Mesangial cell (primary cell): ENCODE data around the gene RBMS2. TPM values are rescaled to one million over a fixed set of nuclear protein-coding genes. Genes with fewer than 3 reads are reported as not detected.

Source experiments
- total RNA-seq: library from RNA; depleted of rRNA; stranded (reverse); fragments of >200 nt; gene quantifications from 2 replicates; pipeline ENCODE4 v1.2.3, GENCODE V29; 2015

RBMS2 gene, protein sequence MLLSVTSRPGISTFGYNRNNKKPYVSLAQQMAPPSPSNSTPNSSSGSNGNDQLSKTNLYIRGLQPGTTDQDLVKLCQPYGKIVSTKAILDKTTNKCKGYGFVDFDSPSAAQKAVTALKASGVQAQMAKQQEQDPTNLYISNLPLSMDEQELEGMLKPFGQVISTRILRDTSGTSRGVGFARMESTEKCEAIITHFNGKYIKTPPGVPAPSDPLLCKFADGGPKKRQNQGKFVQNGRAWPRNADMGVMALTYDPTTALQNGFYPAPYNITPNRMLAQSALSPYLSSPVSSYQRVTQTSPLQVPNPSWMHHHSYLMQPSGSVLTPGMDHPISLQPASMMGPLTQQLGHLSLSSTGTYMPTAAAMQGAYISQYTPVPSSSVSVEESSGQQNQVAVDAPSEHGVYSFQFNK
- total RNA-seq: 29.7 and 39.7 TPM in 2 replicates

DNA sequence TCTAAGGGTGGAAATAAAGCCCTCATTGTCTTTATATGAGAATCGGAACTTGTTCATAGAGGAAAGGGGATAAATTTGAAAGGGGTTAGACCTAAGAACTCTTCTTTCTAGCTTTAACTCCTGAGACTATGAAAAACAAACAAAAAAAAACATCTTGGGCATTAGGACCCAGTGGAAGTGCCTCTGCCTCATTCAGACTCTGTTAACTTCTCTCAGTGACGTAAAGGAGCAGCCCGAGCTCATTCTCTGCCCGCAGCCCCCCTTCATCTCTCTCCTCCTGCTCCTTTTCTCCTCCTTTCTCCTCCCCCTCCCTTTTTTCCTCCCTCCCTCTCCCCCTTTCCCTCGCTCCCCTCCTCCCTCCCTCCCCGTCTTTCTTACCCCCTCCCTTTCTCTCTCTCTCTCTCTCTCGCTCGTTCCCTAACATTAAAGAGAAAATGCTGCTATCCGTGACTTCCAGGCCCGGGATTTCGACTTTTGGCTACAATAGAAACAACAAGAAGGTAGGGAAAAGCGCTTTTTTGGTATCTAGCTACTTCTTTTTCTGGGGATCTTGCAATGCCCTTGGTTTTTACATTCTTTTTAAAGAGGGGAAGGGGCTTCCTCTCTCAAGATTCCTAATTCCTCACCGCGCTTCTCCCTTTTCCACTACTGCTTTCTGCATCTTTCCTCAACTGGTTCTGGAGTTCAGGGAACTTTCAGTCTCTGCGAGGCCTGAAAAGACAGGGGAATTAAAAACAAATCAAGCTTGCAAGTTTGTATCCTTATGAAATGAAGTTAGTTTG lies at the start of gene RBMS2:
Gene RBMS2 (plus strand): TSS at position 231 of the 782 bp plus-strand sequence. CDS start 204 bp downstream, at position 435.

DNA sequence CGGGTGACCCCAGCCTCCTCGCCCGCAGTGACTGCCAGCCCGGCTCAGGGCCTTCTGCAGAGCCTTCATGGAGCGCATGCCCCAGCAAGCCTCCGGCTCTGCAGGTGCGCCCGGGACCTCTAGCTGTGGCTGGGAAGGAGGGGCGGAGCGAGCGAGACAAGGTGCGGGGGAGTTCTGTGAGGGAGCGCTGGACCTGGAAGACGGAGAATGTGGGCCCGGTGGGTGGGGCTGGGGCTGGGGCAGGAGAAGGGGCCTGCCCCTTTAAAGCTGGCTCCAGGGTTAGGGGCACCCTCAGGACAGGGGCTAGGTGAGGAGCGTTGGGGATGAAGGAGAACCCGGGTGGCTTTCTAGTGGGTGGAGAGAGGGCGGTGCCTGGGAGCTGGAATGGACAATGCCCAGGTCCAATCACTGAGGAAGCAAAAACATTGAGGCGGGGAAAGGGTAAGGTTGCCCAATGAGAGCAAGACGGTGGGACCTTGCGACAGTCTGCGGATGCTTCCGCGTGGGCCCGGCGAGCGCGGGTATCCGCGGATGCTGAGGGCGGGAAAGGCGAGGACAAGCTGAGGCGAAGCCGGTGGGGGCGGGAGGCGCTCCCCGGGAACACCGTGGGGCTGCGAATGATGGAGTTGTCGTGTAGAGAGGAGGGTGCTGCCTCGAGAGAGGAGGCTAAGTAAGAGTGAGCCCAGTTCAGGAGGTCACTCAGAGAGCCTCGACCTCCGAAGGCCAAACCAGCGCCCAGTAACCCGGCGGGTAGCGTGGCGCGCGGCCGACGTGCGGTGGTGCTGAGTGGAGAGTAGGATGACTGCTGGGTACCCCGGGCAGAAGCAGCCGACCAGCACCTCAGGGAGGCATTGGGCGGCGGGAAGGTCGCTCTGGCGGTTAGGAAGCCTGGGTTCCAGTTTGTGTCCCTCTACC lies 33.3 kb upstream of the RBMS2 start, which contains the start of gene GLS2:
Gene GLS2 (minus strand): TSS at position 121 of the 915 bp plus-strand sequence. CDS start 43 bp downstream, at position 78.

DNA sequence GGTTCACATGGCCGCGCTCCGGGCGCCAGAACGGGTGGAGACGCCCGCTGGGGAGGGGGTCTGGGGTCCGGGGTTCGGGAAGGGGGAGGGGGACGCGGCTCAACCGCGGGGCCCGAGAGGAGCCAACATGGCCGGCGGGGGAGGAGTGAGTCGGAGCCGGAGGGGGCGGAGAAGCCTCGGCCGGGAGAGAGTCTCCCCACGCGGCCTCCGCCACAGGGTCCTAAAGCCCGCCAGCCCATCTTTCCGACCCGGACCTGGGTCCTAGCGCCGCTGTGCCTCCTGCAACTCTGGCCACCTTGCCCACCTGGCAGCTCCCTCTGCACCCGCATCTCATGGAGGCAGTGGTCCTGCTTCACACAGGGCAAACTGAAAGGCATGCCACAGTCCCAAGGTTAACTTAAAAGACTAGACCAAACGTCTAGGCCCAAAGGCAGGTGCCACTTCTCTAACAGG lies 108.6 kb downstream of the RBMS2 start, which contains the start of gene BAZ2A:
Gene BAZ2A (minus strand): TSS at position 147 of the 453 bp plus-strand sequence. CDS start 12,796 bp downstream, outside the sequence.

Other genes starting within 250 kb of the RBMS2 start
- gene CS, start 221.5 kb upstream of the RBMS2 start, total RNA-seq: 130 and 148 TPM in 2 replicates
- 75.3 and 76.6 TPM in 2 replicates for gene CNPY2, start 205.8 kb upstream of the RBMS2 start, total RNA-seq
- 15.6 and 21.6 TPM in 2 replicates for gene PAN2, start 187.8 kb upstream of the RBMS2 start, total RNA-seq
- gene IL23A, start 182.9 kb upstream of the RBMS2 start, total RNA-seq: 1.1 and 1.5 TPM in 2 replicates
- gene STAT2, start 161.7 kb upstream of the RBMS2 start, total RNA-seq: 53.4 and 121 TPM in 2 replicates
- not detected in 2 replicates for gene APOF, start 159.0 kb upstream of the RBMS2 start, total RNA-seq
- gene TIMELESS, start 72.4 kb upstream of the RBMS2 start, total RNA-seq: 6.5 and 33.7 TPM in 2 replicates
- 0.98 TPM in 1 of 2 replicates, not detected in the other for gene MIP, start 67.2 kb upstream of the RBMS2 start, total RNA-seq
- gene SPRYD4, start 53.2 kb upstream of the RBMS2 start, total RNA-seq: 1.5 and 1.6 TPM in 2 replicates
- 1.1 and 2.2 TPM in 2 replicates for gene GLS2, start 33.7 kb upstream of the RBMS2 start, total RNA-seq
- 55.1 and 79.5 TPM in 2 replicates for gene BAZ2A, start 108.5 kb downstream of the RBMS2 start, total RNA-seq
- gene ATP5F1B, start 124.2 kb downstream of the RBMS2 start, total RNA-seq: 366 and 495 TPM in 2 replicates
- 48.4 and 121 TPM in 2 replicates for gene PTGES3, start 166.5 kb downstream of the RBMS2 start, total RNA-seq
- 842 and 845 TPM in 2 replicates for gene NACA, start 203.5 kb downstream of the RBMS2 start, total RNA-seq
- 4.1 and 17.3 TPM in 2 replicates for gene PRIM1, start 230.5 kb downstream of the RBMS2 start, total RNA-seq
- gene HSD17B6, start 241.5 kb downstream of the RBMS2 start, total RNA-seq: 0.49 and 0.51 TPM in 2 replicates